ENCODE results near the gene HDGFL2. TPM values are rescaled to one million over a fixed set of nuclear protein-coding genes. Genes with fewer than 3 reads are reported as not detected.

The HDGFL2 gene
- total RNA-seq, 1 donor from 2014 or later = 68.8 TPM

- no peak overlapping the region for H3K4me3 Mint-ChIP-seq (ENCODE audit: unreplicated experiment)
- H3K36me3 Mint-ChIP-seq (ENCODE audit: unreplicated experiment) = no peaks in the 10 kb centered on the region
- no peak overlapping the region for H3K27ac Mint-ChIP-seq (ENCODE audit: unreplicated experiment)
- no peak for DNase-seq (ENCODE audit: extremely low spot score, unreplicated experiment)
- TF ChIP-seq, protein P1, sequence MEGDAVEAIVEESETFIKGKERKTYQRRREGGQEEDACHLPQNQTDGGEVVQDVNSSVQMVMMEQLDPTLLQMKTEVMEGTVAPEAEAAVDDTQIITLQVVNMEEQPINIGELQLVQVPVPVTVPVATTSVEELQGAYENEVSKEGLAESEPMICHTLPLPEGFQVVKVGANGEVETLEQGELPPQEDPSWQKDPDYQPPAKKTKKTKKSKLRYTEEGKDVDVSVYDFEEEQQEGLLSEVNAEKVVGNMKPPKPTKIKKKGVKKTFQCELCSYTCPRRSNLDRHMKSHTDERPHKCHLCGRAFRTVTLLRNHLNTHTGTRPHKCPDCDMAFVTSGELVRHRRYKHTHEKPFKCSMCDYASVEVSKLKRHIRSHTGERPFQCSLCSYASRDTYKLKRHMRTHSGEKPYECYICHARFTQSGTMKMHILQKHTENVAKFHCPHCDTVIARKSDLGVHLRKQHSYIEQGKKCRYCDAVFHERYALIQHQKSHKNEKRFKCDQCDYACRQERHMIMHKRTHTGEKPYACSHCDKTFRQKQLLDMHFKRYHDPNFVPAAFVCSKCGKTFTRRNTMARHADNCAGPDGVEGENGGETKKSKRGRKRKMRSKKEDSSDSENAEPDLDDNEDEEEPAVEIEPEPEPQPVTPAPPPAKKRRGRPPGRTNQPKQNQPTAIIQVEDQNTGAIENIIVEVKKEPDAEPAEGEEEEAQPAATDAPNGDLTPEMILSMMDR (IDR thresholded peaks at IDR 0.05) = no peak
- no peaks in the 10 kb centered on the region for H3K4me1 Mint-ChIP-seq (ENCODE audit: unreplicated experiment)
- H3K9me3 Mint-ChIP-seq (ENCODE audit: unreplicated experiment) = no peaks in the 10 kb centered on the region
- peaks cover 34% of the 10 kb centered on the region for H3K27me3 Mint-ChIP-seq (ENCODE audit: unreplicated experiment)
Measured at GRCh38 chr19:4536798-4537197, 64.7 kb downstream of the HDGFL2 start.

DNA sequence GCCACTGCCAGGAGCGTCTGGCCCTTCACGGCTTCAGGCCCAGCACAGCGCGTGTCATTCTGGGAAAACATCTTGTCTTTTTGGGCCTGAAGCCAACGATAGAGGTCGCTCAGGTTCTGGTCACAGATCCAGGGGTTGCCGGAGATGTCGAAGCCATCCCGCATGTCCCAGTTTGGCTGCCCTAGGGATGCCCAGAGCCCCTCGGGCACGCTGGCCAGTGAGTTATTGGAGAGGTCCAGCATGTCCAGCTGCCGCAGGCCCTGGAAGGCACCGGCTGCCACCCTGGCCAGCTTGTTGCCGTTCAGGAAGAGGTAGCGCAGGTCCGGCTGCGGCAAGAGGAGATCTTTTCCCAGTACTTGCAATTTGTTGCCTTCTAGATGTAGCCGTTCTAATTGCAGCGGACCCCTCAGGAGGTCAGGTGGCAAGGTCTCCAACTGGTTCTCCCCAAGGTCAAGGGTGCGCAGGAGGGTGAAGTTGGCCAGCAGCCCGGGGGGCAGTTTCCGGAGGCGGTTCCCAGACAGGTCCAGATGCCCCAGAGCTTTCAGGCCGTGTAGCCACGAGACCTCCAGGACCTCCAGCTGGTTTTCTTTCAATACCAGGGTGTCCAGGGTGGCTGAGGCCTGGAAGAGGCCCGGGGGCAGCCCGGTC lies 66.0 kb downstream of the HDGFL2 start:
- Mint-ChIP-seq H3K4me1 (ENCODE audit: unreplicated experiment) (no peaks in the 10 kb centered on the region), H3K36me3 (ENCODE audit: unreplicated experiment) (no peaks in the 10 kb centered on the region), H3K27ac (ENCODE audit: unreplicated experiment) (no peak overlapping the region), H3K27me3 (ENCODE audit: unreplicated experiment) (peaks cover 34% of the 10 kb centered on the region), H3K9me3 (ENCODE audit: unreplicated experiment) (no peaks in the 10 kb centered on the region), H3K4me3 (ENCODE audit: unreplicated experiment) (no peak overlapping the region)
- no peak for DNase-seq (ENCODE audit: extremely low spot score, unreplicated experiment)
- TF ChIP-seq, protein P1 (IDR thresholded peaks at IDR 0.05) = no peak

- Mint-ChIP-seq H3K27ac (ENCODE audit: unreplicated experiment) (no peak overlapping the region), H3K4me3 (ENCODE audit: unreplicated experiment) (no peak overlapping the region), H3K4me1 (ENCODE audit: unreplicated experiment) (no peaks in the 10 kb centered on the region), H3K36me3 (ENCODE audit: unreplicated experiment) (no peaks in the 10 kb centered on the region), H3K9me3 (ENCODE audit: unreplicated experiment) (no peaks in the 10 kb centered on the region), H3K27me3 (ENCODE audit: unreplicated experiment) (peaks cover 30% of the 10 kb centered on the region)
- TF ChIP-seq, protein P1 (IDR thresholded peaks at IDR 0.05) = no peak
- no peak for DNase-seq (ENCODE audit: extremely low spot score, unreplicated experiment)
Measured at GRCh38 chr19:4538601-4538954, 66.5 kb downstream of the HDGFL2 start.

- TF ChIP-seq, protein P1 (IDR thresholded peaks at IDR 0.05) = no peak
- no peak for DNase-seq (ENCODE audit: extremely low spot score, unreplicated experiment)
- Mint-ChIP-seq H3K36me3 (ENCODE audit: unreplicated experiment) (no peaks in the 10 kb centered on the region), H3K4me3 (ENCODE audit: unreplicated experiment) (no peak overlapping the region), H3K9me3 (ENCODE audit: unreplicated experiment) (no peaks in the 10 kb centered on the region), H3K27ac (ENCODE audit: unreplicated experiment) (no peak overlapping the region), H3K4me1 (ENCODE audit: unreplicated experiment) (no peaks in the 10 kb centered on the region), H3K27me3 (ENCODE audit: unreplicated experiment) (peaks cover 25% of the 10 kb centered on the region)
Measured at GRCh38 chr19:4539169-4539692, 67.1 kb downstream of the HDGFL2 start.

GRCh38 chr19:4539693-4540581 lies 67.8 kb downstream of the HDGFL2 start, which contains the start of gene LRG1:
TSS of gene LRG1 (minus strand) at chr19:4540036. CDS start at chr19:4540013, 23 bp downstream.
- no peaks in the 10 kb centered on the region for H3K36me3 Mint-ChIP-seq (ENCODE audit: unreplicated experiment)
- H3K9me3 Mint-ChIP-seq (ENCODE audit: unreplicated experiment) = no peaks in the 10 kb centered on the region
- no peak within 1 kb of the TSS for H3K27ac Mint-ChIP-seq (ENCODE audit: unreplicated experiment)
- H3K27me3 Mint-ChIP-seq (ENCODE audit: unreplicated experiment) = peaks cover 22% of the 10 kb centered on the region
- DNase-seq (ENCODE audit: extremely low spot score, unreplicated experiment) = no peak
- H3K4me1 Mint-ChIP-seq (ENCODE audit: unreplicated experiment) = no peaks in the 10 kb centered on the region
- H3K4me3 Mint-ChIP-seq (ENCODE audit: unreplicated experiment) = no peak within 1 kb of the TSS
- TF ChIP-seq, protein P1 (IDR thresholded peaks at IDR 0.05) = no peak

Data from osteocyte (in vitro differentiated cells).